ENCODE data around the gene MAN2B1.

The MAN2B1 gene

DNA sequence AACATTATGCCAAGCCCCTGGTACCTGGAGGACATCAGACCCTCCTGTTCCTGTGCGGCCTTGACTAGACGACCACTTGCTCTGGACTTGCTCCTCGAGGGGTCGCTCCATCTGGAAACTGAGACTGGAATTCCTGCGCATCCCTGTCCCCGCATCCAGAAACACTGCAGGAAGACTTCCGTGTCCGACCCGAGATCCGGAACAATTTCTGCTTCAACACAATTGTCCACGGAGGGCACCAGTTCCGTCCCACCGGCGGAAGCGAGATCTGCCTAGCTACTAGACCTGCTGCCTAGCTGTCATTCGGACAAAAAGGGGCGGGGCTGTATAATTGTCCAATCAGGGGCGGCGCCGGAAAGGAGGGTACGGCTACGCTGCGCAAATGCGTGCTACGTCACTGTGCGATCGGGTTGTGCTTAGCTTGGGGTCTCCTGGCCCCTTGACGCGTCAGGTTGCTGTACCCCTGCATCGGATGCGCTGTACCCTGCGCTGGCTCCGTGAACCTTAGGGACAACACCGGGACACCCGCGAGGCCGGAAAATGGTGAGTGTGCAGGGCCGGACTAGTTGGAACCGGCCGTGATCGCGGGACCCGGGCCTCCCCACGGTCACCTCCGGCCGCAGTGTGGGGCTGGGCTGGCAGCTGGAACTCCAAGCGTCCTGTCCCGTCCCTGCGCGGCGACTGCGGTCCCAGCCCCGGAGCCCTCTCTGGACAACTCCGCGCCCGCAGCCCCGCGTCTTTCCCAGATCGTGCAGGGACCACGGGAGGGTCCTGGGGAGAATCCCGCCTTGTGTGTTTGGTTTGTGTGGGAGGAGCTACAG lies 55.8 kb downstream of the MAN2B1 start, which contains the start of the genes ZNF490 and ZNF791:
Gene ZNF490, minus strand, starts transcription at position 274 of the 821 bp plus-strand sequence. Its CDS starts 133 bp downstream, at position 141.
Gene ZNF791, plus strand, starts transcription at position 381 of the 821 bp plus-strand sequence. Its CDS starts 160 bp downstream, at position 541.
- peak; percentile 98 for DNase-seq

DNA sequence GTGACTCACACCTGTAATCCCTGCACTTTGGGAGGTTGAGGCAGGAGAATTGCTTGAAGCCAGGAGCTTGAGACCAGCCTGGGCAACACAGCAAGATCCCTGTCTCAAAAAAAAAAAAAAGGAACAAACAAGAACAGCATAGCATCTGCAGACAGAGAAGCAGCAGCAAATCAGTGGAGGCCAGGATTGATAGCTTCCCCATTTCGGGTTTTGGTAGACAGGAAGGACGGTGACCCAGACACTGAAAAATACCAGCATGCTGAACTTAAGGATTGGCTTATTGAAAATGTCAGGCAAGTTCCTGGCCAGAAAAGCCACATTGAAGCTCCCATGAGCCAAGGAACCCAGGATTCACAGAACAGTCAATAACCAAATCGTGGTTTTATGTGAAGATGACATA lies 58.9 kb downstream of the MAN2B1 start:
- no peak for DNase-seq

- no peak for DNase-seq
Measured at GRCh38 chr19:12606796-12607195, 59.7 kb downstream of the MAN2B1 start.

DNA sequence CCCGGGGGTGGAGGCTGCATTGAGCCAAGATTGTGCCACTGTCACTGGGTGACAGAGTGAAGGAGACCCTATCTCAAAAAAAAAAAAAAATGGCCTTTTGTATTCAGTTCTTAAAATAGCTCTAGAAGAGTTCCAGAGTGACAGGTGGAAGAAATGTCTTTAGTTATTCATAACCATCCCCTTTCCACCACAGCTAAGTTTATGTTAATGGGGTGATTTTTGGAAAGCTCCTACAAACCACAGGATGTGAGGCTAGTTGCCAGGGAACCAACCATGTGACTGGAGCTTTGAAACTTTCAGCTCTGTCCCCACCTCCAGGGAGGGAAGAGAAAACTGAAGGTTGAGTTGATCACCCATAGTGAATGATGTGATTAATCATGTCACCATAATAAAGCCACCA lies 62.8 kb downstream of the MAN2B1 start:
- DNase-seq: peak; percentile 65

- no peak for DNase-seq
Measured at GRCh38 chr19:12597594-12597993, 68.9 kb downstream of the MAN2B1 start.

DNA sequence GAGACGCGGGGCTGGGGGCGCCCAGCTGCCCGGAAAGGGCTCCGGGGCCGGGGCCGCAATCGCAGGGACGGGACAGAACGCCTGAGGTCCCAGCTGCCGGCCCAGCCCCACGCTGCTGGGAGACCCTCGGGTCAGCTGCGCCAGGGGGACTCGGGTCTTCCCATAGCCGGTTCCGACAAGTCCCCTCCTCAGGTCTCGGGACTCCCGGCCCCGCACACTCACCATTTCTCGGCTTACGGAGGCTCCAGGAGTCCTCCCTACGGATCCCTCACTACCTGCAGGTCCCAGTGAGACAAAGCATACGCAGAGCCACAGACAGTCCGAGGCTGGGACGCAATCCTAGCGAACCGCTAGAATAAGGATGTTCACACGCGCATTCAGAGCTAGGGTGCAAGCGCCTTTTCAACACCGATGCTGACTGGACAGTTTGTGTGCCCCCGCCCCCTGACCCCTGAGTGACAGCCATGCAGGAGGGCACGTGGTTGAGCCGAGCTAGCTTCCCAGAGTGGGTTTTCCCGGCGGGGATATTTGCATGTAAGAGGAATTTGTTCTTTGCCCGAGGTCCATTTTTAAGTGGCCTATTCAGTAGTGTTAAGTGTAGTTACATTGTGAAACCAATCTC lies 69.5 kb downstream of the MAN2B1 start:
- no peak for DNase-seq
